ENCODE measurements around the gene ZNF683. TPM values are rescaled to one million over a fixed set of nuclear protein-coding genes. Genes with fewer than 3 reads are reported as not detected.
"Not testable (repeated sequence)": the region's sequence is repeated elsewhere in the genome, so short reads cannot be mapped to it uniquely, and the experiment has no call there.

ZNF683 gene
- polyA plus RNA-seq (2013, experiment 1 of 4), result not detected
- polyA plus RNA-seq (2013, experiment 2 of 4), result not detected
- polyA plus RNA-seq (2013, experiment 3 of 4), result not detected
- polyA plus RNA-seq (2013, experiment 4 of 4), result not detected

DNA sequence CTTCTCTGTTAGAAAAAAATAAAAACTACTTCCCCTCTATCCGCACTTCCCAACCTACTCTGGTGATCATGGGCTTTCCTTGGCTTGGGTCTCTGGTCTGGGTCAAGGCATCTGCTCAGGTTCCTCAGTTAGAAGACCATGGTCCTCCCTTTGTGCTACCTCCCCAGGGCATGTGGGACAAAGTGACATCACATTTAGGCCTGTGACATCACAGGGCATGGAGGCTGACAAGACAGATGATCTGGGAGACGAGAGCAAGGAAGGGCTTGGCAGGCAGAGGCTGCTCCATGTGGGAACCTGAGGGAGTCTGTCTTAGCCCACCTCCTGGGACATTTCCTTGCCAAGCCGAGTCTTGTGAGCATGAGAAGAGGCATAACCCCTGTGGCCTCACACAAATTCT is at the start of gene ZNF683:
TSS of gene ZNF683 (minus strand) at position 140 of the 400 bp plus-strand sequence. CDS start 4,179 bp downstream, outside the sequence.
- H3K4me1 ChIP-seq (ENCODE audit: control insufficient read depth, insufficient read depth, low read length); H3K9me3 ChIP-seq (ENCODE audit: control insufficient read depth, low read length); H3K27me3 ChIP-seq (ENCODE audit: control insufficient read depth, insufficient read depth, low read length, poor library complexity, severe bottlenecking); H3K36me3 ChIP-seq (ENCODE audit: control insufficient read depth, insufficient read depth, low read length); H3K4me3 ChIP-seq (ENCODE audit: insufficient read depth, low read depth, low read length); H3K27ac ChIP-seq (ENCODE audit: insufficient read depth, low read depth, low read length, poor library complexity, severe bottlenecking): not testable (repeated sequence)
- WGBS, 2 experiments, result 87 to 89% methylated on average over 3 of the region's 3 CpGs

GRCh38 chr1:26419494-26419893 is 46.9 kb upstream of the ZNF683 start:
- peaks cover 11% of the 10 kb centered on the region for H3K36me3 ChIP-seq (ENCODE audit: control insufficient read depth, insufficient read depth, low read length)
- peak overlapping the region; percentile 99 for H3K27ac ChIP-seq (ENCODE audit: insufficient read depth, low read depth, low read length, poor library complexity, severe bottlenecking)
- peaks cover 50% of the 10 kb centered on the region for H3K4me1 ChIP-seq (ENCODE audit: control insufficient read depth, insufficient read depth, low read length)

DNA sequence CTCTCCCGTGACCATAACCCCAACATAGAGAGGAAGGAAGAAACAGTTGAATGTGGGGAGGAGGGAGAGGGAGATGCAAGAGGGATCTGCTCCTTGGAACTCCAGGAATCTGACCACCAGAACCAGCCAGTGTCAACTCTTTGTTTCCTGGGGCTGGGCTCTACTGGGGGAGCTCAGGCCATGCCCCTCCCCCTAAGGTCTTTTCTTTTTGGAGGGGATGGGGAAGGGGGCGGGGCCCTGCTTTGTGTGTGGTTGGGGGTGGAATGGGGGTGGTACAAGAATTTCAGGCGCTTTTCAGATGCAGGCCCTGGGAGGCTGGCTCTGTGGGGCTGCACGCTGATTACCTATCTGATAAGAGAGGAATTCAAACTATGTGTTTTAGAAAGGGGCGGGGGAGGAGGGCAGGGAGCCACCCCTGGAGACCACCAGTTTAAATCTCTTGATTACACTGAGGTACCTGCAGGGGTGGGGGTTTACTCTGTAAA is 46.4 kb upstream of the ZNF683 start:
- peaks cover 11% of the 10 kb centered on the region for H3K36me3 ChIP-seq (ENCODE audit: control insufficient read depth, insufficient read depth, low read length)
- WGBS, 2 experiments, result 1 to 3% methylated on average over 4 to 5 of the region's 5 CpGs
- H3K9me3 ChIP-seq (ENCODE audit: control insufficient read depth, low read length), result no peaks in the 10 kb centered on the region
- peaks cover 56% of the 10 kb centered on the region for H3K4me1 ChIP-seq (ENCODE audit: control insufficient read depth, insufficient read depth, low read length)
- no peaks in the 10 kb centered on the region for H3K27me3 ChIP-seq (ENCODE audit: control insufficient read depth, insufficient read depth, low read length, poor library complexity, severe bottlenecking)
- peak overlapping the region; percentile 32 for H3K4me3 ChIP-seq (ENCODE audit: insufficient read depth, low read depth, low read length)
- peak overlapping the region; percentile 99 for H3K27ac ChIP-seq (ENCODE audit: insufficient read depth, low read depth, low read length, poor library complexity, severe bottlenecking)

More at GRCh38 chr1:26419494-26419893, 46.9 kb upstream of the ZNF683 start:
- Histone ChIP-seq H3K9me3 (ENCODE audit: control insufficient read depth, low read length) (no peaks in the 10 kb centered on the region), H3K4me3 (ENCODE audit: insufficient read depth, low read depth, low read length) (peak overlapping the region; percentile 1), H3K27me3 (ENCODE audit: control insufficient read depth, insufficient read depth, low read length, poor library complexity, severe bottlenecking) (no peaks in the 10 kb centered on the region)
- WGBS, 2 experiments, result 62% methylated on average over 2 of the region's 2 CpGs; no CpG with 5 or more reads in 1 of the 2 experiments

GRCh38 chr1:26417111-26417759 is 44.7 kb upstream of the ZNF683 start:
- peaks cover 58% of the 10 kb centered on the region for H3K4me1 ChIP-seq (ENCODE audit: control insufficient read depth, insufficient read depth, low read length)
- H3K4me3 ChIP-seq (ENCODE audit: insufficient read depth, low read depth, low read length), result no peak overlapping the region
- H3K36me3 ChIP-seq (ENCODE audit: control insufficient read depth, insufficient read depth, low read length), result peaks cover 2% of the 10 kb centered on the region
- H3K27ac ChIP-seq (ENCODE audit: insufficient read depth, low read depth, low read length, poor library complexity, severe bottlenecking), result peak overlapping the region; percentile 76
- H3K9me3 ChIP-seq (ENCODE audit: control insufficient read depth, low read length), result no peaks in the 10 kb centered on the region
- H3K27me3 ChIP-seq (ENCODE audit: control insufficient read depth, insufficient read depth, low read length, poor library complexity, severe bottlenecking), result no peaks in the 10 kb centered on the region
- 12 to 24% methylated on average over 7 to 9 of the region's 9 CpGs for WGBS, 2 experiments

DNA sequence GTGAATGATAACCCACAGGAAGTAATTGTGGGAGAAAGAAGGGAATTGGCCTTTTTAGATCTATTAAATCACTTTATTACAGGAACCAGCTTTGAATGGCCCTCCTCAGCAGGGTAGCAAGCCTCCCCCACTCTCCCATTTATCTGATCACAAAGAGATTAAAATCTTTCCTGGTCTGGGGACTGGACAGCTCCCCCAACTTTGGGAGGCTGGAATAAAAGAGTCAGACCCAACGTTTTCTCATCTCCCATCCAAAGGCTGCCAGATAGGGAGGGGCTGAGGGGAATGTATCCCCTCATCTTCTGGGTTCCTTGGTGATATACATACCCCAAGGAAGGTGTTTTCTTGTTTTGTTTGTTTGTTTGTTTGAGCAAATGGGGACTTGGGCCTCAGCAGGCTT is 40.5 kb upstream of the ZNF683 start:
- Histone ChIP-seq H3K27ac (ENCODE audit: insufficient read depth, low read depth, low read length, poor library complexity, severe bottlenecking) (peak overlapping the region; percentile 99), H3K36me3 (ENCODE audit: control insufficient read depth, insufficient read depth, low read length) (no peaks in the 10 kb centered on the region), H3K4me3 (ENCODE audit: insufficient read depth, low read depth, low read length) (peak overlapping the region; percentile 100), H3K9me3 (ENCODE audit: control insufficient read depth, low read length) (no peaks in the 10 kb centered on the region), H3K27me3 (ENCODE audit: control insufficient read depth, insufficient read depth, low read length, poor library complexity, severe bottlenecking) (no peaks in the 10 kb centered on the region), H3K4me1 (ENCODE audit: control insufficient read depth, insufficient read depth, low read length) (peaks cover 33% of the 10 kb centered on the region)
- WGBS, 2 experiments, result 0% methylated on average over 1 of the region's 1 CpG

GRCh38 chr1:26412180-26412840 is 39.8 kb upstream of the ZNF683 start:
- H3K36me3 ChIP-seq (ENCODE audit: control insufficient read depth, insufficient read depth, low read length), result no peaks in the 10 kb centered on the region

GRCh38 chr1:26411624-26412074 is 39.1 kb upstream of the ZNF683 start:
- Histone ChIP-seq H3K27me3 (ENCODE audit: control insufficient read depth, insufficient read depth, low read length, poor library complexity, severe bottlenecking) (no peaks in the 10 kb centered on the region), H3K9me3 (ENCODE audit: control insufficient read depth, low read length) (no peaks in the 10 kb centered on the region), H3K36me3 (ENCODE audit: control insufficient read depth, insufficient read depth, low read length) (no peaks in the 10 kb centered on the region), H3K27ac (ENCODE audit: insufficient read depth, low read depth, low read length, poor library complexity, severe bottlenecking) (peak overlapping the region; percentile 99), H3K4me1 (ENCODE audit: control insufficient read depth, insufficient read depth, low read length) (peaks cover 24% of the 10 kb centered on the region), H3K4me3 (ENCODE audit: insufficient read depth, low read depth, low read length) (peak overlapping the region; percentile 100)
- 1% methylated on average over 20 of the region's 20 CpGs for WGBS, 2 experiments

More at GRCh38 chr1:26412180-26412840, 39.8 kb upstream of the ZNF683 start:
- 0 to 1% methylated on average over 9 of the region's 9 CpGs for whole genome bisulfite sequencing, 2 experiments
- peaks cover 26% of the 10 kb centered on the region for H3K4me1 ChIP-seq (ENCODE audit: control insufficient read depth, insufficient read depth, low read length)
- no peaks in the 10 kb centered on the region for H3K9me3 ChIP-seq (ENCODE audit: control insufficient read depth, low read length)
- no peaks in the 10 kb centered on the region for H3K27me3 ChIP-seq (ENCODE audit: control insufficient read depth, insufficient read depth, low read length, poor library complexity, severe bottlenecking)
- peak overlapping the region; percentile 100 for H3K4me3 ChIP-seq (ENCODE audit: insufficient read depth, low read depth, low read length)
- H3K27ac ChIP-seq (ENCODE audit: insufficient read depth, low read depth, low read length, poor library complexity, severe bottlenecking), result peak overlapping the region; percentile 99

DNA sequence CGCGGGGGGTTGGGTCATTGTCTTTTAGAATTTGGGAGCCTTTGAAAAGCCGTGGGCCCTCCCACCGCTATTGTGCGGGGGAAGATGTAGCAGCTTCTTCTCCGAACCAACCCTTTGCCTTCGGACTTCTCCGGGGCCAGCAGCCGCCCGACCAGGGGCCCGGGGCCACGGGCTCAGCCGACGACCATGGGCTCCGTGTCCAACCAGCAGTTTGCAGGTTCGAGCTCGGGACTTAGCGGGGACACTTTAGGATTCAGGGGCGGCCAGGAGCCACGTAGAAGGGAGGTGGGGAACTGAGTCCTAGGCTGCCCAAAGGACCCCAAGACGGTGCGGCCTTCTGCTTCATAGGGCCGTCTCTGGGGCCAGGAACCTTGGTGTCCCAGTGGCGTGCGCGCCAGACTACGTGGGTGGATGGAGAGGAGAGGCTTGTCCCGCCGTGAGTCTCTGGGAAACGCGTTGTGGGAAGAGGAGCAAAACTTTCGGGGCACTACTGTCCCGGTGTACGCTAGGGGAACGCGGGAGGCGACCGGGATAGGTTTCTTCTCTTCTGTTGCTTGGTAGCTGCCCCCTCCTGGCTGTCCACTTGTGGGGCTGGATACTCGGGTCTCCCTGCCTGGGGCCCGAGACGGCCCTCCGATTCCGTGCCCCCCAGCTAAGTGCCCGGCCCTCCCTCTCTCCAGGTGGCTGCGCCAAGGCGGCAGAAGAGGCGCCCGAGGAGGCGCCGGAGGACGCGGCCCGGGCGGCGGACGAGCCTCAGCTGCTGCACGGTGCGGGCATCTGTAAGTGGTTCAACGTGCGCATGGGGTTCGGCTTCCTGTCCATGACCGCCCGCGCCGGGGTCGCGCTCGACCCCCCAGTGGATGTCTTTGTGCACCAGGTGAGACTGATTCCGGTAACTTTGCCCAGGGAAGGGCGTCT is 38.4 kb upstream of the ZNF683 start, which contains the start of gene LIN28A:
TSS of gene LIN28A (plus strand) at position 112 of the 918 bp plus-strand sequence. CDS start at position 187, 75 bp downstream.
- no peaks in the 10 kb centered on the region for H3K9me3 ChIP-seq (ENCODE audit: control insufficient read depth, low read length)
- H3K36me3 ChIP-seq (ENCODE audit: control insufficient read depth, insufficient read depth, low read length), result no peaks in the 10 kb centered on the region
- peak within 1 kb of the TSS; percentile 99 for H3K27ac ChIP-seq (ENCODE audit: insufficient read depth, low read depth, low read length, poor library complexity, severe bottlenecking)
- H3K27me3 ChIP-seq (ENCODE audit: control insufficient read depth, insufficient read depth, low read length, poor library complexity, severe bottlenecking), result no peaks in the 10 kb centered on the region
- H3K4me1 ChIP-seq (ENCODE audit: control insufficient read depth, insufficient read depth, low read length), result peaks cover 24% of the 10 kb centered on the region
- 0% methylated on average over 70 of the region's 70 CpGs for WGBS, 2 experiments
- peak within 1 kb of the TSS; percentile 100 for H3K4me3 ChIP-seq (ENCODE audit: insufficient read depth, low read depth, low read length)

GRCh38 chr1:26409191-26409807 is 36.7 kb upstream of the ZNF683 start:
- Histone ChIP-seq H3K4me3 (ENCODE audit: insufficient read depth, low read depth, low read length) (peak overlapping the region; percentile 100), H3K27ac (ENCODE audit: insufficient read depth, low read depth, low read length, poor library complexity, severe bottlenecking) (peak overlapping the region; percentile 99), H3K27me3 (ENCODE audit: control insufficient read depth, insufficient read depth, low read length, poor library complexity, severe bottlenecking) (no peaks in the 10 kb centered on the region), H3K9me3 (ENCODE audit: control insufficient read depth, low read length) (no peaks in the 10 kb centered on the region), H3K4me1 (ENCODE audit: control insufficient read depth, insufficient read depth, low read length) (peaks cover 14% of the 10 kb centered on the region), H3K36me3 (ENCODE audit: control insufficient read depth, insufficient read depth, low read length) (no peaks in the 10 kb centered on the region)
- WGBS, 2 experiments, result 1 to 2% methylated on average over 14 to 16 of the region's 16 CpGs
